ENCODE measurements around the gene HRH2.

Gene HRH2

GRCh38 chr5:175677571-175677970 is 19.7 kb downstream of the HRH2 start:
- no peak for DNase-seq (ENCODE audit: low spot score)

- DNase-seq (ENCODE audit: low spot score), result no peak
Measured at GRCh38 chr5:175678074-175678473, 20.2 kb downstream of the HRH2 start.

GRCh38 chr5:175679411-175679810 is 21.5 kb downstream of the HRH2 start:
- DNase-seq (ENCODE audit: low spot score), result no peak

- no peak for DNase-seq (ENCODE audit: low spot score)
Measured at GRCh38 chr5:175680020-175680419, 22.1 kb downstream of the HRH2 start.

- DNase-seq (ENCODE audit: low spot score), result no peak
Measured at GRCh38 chr5:175680463-175680862, 22.6 kb downstream of the HRH2 start.

GRCh38 chr5:175681045-175681967 is 23.4 kb downstream of the HRH2 start:
- no peak for DNase-seq (ENCODE audit: low spot score)

- DNase-seq (ENCODE audit: low spot score), result no peak
Measured at GRCh38 chr5:175681968-175682340, 24.1 kb downstream of the HRH2 start.

GRCh38 chr5:175682664-175683063 is 24.8 kb downstream of the HRH2 start:
- DNase-seq (ENCODE audit: low spot score), result no peak

- DNase-seq (ENCODE audit: low spot score), result no peak
Measured at GRCh38 chr5:175683231-175683630, 25.4 kb downstream of the HRH2 start.

GRCh38 chr5:175683921-175684320 is 26.1 kb downstream of the HRH2 start:
- no peak for DNase-seq (ENCODE audit: low spot score)

GRCh38 chr5:175684931-175685330 is 27.1 kb downstream of the HRH2 start:
- no peak for DNase-seq (ENCODE audit: low spot score)

- DNase-seq (ENCODE audit: low spot score), result no peak
Measured at GRCh38 chr5:175685701-175686350, 28.0 kb downstream of the HRH2 start.

GRCh38 chr5:175686396-175686795 is 28.5 kb downstream of the HRH2 start:
- DNase-seq (ENCODE audit: low spot score), result no peak

GRCh38 chr5:175686826-175687225 is 29.0 kb downstream of the HRH2 start:
- no peak for DNase-seq (ENCODE audit: low spot score)

GRCh38 chr5:175687231-175687701 is 29.4 kb downstream of the HRH2 start:
- DNase-seq (ENCODE audit: low spot score), result no peak

- no peak for DNase-seq (ENCODE audit: low spot score)
Measured at GRCh38 chr5:175688352-175689146, 30.7 kb downstream of the HRH2 start.

- no peak for DNase-seq (ENCODE audit: low spot score)
Measured at GRCh38 chr5:175689147-175689991, 31.5 kb downstream of the HRH2 start.

- DNase-seq (ENCODE audit: low spot score), result no peak
Measured at GRCh38 chr5:175690025-175690424, 32.2 kb downstream of the HRH2 start.

- no peak for DNase-seq (ENCODE audit: low spot score)
Measured at GRCh38 chr5:175690586-175690985, 32.7 kb downstream of the HRH2 start.

GRCh38 chr5:175691761-175692160 is 33.9 kb downstream of the HRH2 start:
- no peak for DNase-seq (ENCODE audit: low spot score)

- DNase-seq (ENCODE audit: low spot score), result no peak
Measured at GRCh38 chr5:175692235-175692995, 34.5 kb downstream of the HRH2 start.
